ENCODE results near the gene LRRC49.

LRRC49 gene

DNA sequence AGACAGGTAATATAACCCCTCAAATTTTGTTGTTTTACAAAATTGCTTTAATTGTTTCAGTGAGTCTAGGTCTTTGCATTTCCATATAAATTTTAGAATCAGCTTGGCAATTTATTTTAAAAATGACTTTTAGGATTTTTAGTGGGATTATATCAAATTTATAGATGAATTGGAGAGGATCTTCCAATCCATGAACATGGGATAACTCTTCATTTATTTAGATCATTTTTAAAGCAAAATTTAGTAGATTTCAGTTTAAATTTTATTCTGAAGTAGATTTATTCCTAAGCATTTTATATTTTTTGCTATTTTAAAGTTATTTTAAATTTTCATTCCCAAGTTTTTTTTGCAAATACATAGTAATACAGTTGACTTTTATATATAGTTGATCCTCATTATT is 164.5 kb downstream of the LRRC49 start:
- H3K27me3 ChIP-seq (ENCODE audit: insufficient read depth, low read length), result no peaks in the 10 kb centered on the region
- DNase-seq, result no peak
- no peak overlapping the region for H2AFZ ChIP-seq (ENCODE audit: insufficient read depth, low read length, poor library complexity)
- no peak overlapping the region for H4K8ac ChIP-seq (ENCODE audit: low read depth, low read length)
- no peak overlapping the region for H3K18ac ChIP-seq (ENCODE audit: low read length)
- H3K36me3 ChIP-seq (ENCODE audit: control insufficient read depth in 1 of 2, insufficient read depth in 2 of 2, low read length in 2 of 2), result no peaks in the 10 kb centered on the region
- no peak overlapping the region for H2BK120ac ChIP-seq (ENCODE audit: insufficient read depth, low read length, poor library complexity)
- no peak overlapping the region for H3K4me3 ChIP-seq (ENCODE audit: low read depth, low read length)
- no peaks in the 10 kb centered on the region for H3K4me1 ChIP-seq (ENCODE audit: control insufficient read depth in 1 of 2, insufficient read depth in 2 of 2, low read length in 2 of 2)
- no peak overlapping the region for H3K23ac ChIP-seq (ENCODE audit: low read length)
- H2BK5ac ChIP-seq (ENCODE audit: low read depth, low read length, poor library complexity), result no peak overlapping the region
- no peak overlapping the region for H3K27ac ChIP-seq (ENCODE audit: low read depth, low read length)
- H4K12ac ChIP-seq (ENCODE audit: low read depth, low read length), result no peak overlapping the region
- no peak overlapping the region for H2BK12ac ChIP-seq (ENCODE audit: low read length)
- no peak overlapping the region for H2AK5ac ChIP-seq (ENCODE audit: low read length)
- no peaks in the 10 kb centered on the region for H3K79me1 ChIP-seq (ENCODE audit: low read length)
- no peak overlapping the region for H3K4me2 ChIP-seq (ENCODE audit: low read length)
- H3K14ac ChIP-seq (ENCODE audit: low read length), result no peak overlapping the region
- no peak overlapping the region for H3K4ac ChIP-seq (ENCODE audit: low read depth, low read length)
- H3K9ac ChIP-seq (ENCODE audit: low read length), result no peak overlapping the region
- no peaks in the 10 kb centered on the region for H3K9me3 ChIP-seq (ENCODE audit: insufficient read depth, low read depth, low read length)
- no peak overlapping the region for H4K91ac ChIP-seq (ENCODE audit: low read depth, low read length)
- H3K79me2 ChIP-seq (ENCODE audit: control insufficient read depth, insufficient read depth, low read length, poor library complexity), result no peaks in the 10 kb centered on the region

DNA sequence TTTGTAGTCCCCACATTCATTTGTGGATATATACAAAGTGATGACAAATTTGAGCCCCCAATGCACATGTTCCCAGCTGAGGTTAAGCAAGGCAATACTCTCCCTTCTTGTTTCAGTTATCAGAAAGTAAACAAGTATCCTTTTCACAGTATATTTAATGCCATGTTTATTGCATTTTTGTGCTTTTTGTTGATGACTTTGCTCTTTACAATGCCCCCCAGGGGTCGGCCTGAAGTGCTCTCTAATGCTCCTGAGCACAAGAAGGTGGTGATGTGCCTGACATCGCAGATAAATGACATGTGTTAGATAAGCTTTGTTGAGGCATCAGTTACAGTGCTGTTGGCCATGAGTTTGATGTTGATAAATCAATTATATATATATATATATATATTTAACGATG is 165.0 kb downstream of the LRRC49 start:
- no peak overlapping the region for H4K8ac ChIP-seq (ENCODE audit: low read depth, low read length)
- H2BK120ac ChIP-seq (ENCODE audit: insufficient read depth, low read length, poor library complexity), result no peak overlapping the region
- no peaks in the 10 kb centered on the region for H3K79me2 ChIP-seq (ENCODE audit: control insufficient read depth, insufficient read depth, low read length, poor library complexity)
- no peak overlapping the region for H3K4ac ChIP-seq (ENCODE audit: low read depth, low read length)
- no peak overlapping the region for H2AFZ ChIP-seq (ENCODE audit: insufficient read depth, low read length, poor library complexity)
- no peak overlapping the region for H3K4me3 ChIP-seq (ENCODE audit: low read depth, low read length)
- H4K12ac ChIP-seq (ENCODE audit: low read depth, low read length), result no peak overlapping the region
- H3K14ac ChIP-seq (ENCODE audit: low read length), result no peak overlapping the region
- H3K4me1 ChIP-seq (ENCODE audit: control insufficient read depth in 1 of 2, insufficient read depth in 2 of 2, low read length in 2 of 2), result no peaks in the 10 kb centered on the region
- no peak overlapping the region for H3K9ac ChIP-seq (ENCODE audit: low read length)
- no peak overlapping the region for H3K18ac ChIP-seq (ENCODE audit: low read length)
- no peak overlapping the region for H4K91ac ChIP-seq (ENCODE audit: low read depth, low read length)
- H3K36me3 ChIP-seq (ENCODE audit: control insufficient read depth in 1 of 2, insufficient read depth in 2 of 2, low read length in 2 of 2), result no peaks in the 10 kb centered on the region
- no peak overlapping the region for H3K23ac ChIP-seq (ENCODE audit: low read length)
- no peak overlapping the region for H2BK5ac ChIP-seq (ENCODE audit: low read depth, low read length, poor library complexity)
- no peak overlapping the region for H3K27ac ChIP-seq (ENCODE audit: low read depth, low read length)
- H2BK12ac ChIP-seq (ENCODE audit: low read length), result no peak overlapping the region
- H2AK5ac ChIP-seq (ENCODE audit: low read length), result no peak overlapping the region
- H3K9me3 ChIP-seq (ENCODE audit: insufficient read depth, low read depth, low read length), result no peaks in the 10 kb centered on the region
- no peaks in the 10 kb centered on the region for H3K79me1 ChIP-seq (ENCODE audit: low read length)
- H3K27me3 ChIP-seq (ENCODE audit: insufficient read depth, low read length), result no peaks in the 10 kb centered on the region
- DNase-seq, result no peak
- WGBS (ENCODE audit: extremely low coverage, insufficient coverage, insufficient read length), result no CpG with 5 or more reads among the region's 3 CpGs
- H3K4me2 ChIP-seq (ENCODE audit: low read length), result no peak overlapping the region

DNA sequence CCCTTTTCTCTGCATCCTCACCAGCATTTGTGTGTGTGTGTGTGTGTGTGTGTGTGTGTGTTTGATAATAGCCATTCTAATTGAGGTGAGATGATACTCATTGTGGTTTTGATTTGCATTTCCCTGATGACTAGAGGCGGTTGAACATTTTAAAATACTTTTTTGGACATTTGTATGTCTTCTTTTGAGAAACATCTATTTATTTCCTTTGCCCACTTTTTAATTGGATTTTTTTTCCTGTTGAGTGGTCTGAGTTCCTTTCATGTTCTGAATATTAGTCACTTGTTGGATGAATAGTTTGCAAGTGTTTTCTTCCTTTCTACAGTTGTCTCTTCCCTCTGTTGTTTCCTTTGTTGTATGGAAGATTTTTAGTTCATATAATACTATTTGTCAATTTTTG is 168.4 kb downstream of the LRRC49 start:
- Histone ChIP-seq H2BK5ac (ENCODE audit: low read depth, low read length, poor library complexity) (no peak overlapping the region), H3K9me3 (ENCODE audit: insufficient read depth, low read depth, low read length) (no peaks in the 10 kb centered on the region), H3K9ac (ENCODE audit: low read length) (no peak overlapping the region), H3K36me3 (ENCODE audit: control insufficient read depth in 1 of 2, insufficient read depth in 2 of 2, low read length in 2 of 2) (no peaks in the 10 kb centered on the region), H3K4me3 (ENCODE audit: low read depth, low read length) (no peak overlapping the region), H3K27me3 (ENCODE audit: insufficient read depth, low read length) (no peaks in the 10 kb centered on the region), H2AFZ (ENCODE audit: insufficient read depth, low read length, poor library complexity) (no peak overlapping the region), H2BK12ac (ENCODE audit: low read length) (no peak overlapping the region), H4K8ac (ENCODE audit: low read depth, low read length) (no peak overlapping the region), H3K23ac (ENCODE audit: low read length) (no peak overlapping the region), H3K4me1 (ENCODE audit: control insufficient read depth in 1 of 2, insufficient read depth in 2 of 2, low read length in 2 of 2) (no peaks in the 10 kb centered on the region), H3K4ac (ENCODE audit: low read depth, low read length) (no peak overlapping the region), H3K79me1 (ENCODE audit: low read length) (no peaks in the 10 kb centered on the region), H4K91ac (ENCODE audit: low read depth, low read length) (no peak overlapping the region), H3K27ac (ENCODE audit: low read depth, low read length) (no peak overlapping the region), H3K4me2 (ENCODE audit: low read length) (no peak overlapping the region), H3K18ac (ENCODE audit: low read length) (no peak overlapping the region), H3K79me2 (ENCODE audit: control insufficient read depth, insufficient read depth, low read length, poor library complexity) (no peaks in the 10 kb centered on the region), H4K12ac (ENCODE audit: low read depth, low read length) (no peak overlapping the region), H3K14ac (ENCODE audit: low read length) (no peak overlapping the region), H2AK5ac (ENCODE audit: low read length) (no peak overlapping the region), H2BK120ac (ENCODE audit: insufficient read depth, low read length, poor library complexity) (no peak overlapping the region)
- no CpG with 5 or more reads among the region's 1 CpG for WGBS (ENCODE audit: extremely low coverage, insufficient coverage, insufficient read length)
- DNase-seq, result no peak

DNA sequence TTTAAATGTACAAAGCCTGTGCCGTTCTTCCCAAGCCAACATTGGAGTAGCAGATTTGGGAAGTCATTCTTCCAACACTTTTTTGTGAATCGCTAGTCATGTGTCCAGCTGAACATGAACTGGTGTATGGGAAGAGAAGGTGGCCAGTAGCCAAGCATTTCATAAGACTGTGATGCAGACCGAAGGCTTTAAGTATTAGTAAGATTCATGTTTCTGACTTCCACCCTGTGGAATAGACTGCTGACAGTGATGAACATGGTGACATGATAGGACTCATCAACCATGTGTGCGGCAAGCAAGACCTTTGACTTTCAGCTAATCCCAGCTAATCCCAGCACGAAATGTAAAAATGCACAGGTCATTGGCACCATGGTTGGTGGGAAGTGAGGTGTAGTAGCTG is 174.4 kb downstream of the LRRC49 start:
- no peak for DNase-seq
- Histone ChIP-seq H2BK12ac (ENCODE audit: low read length) (no peak overlapping the region), H4K91ac (ENCODE audit: low read depth, low read length) (no peak overlapping the region), H2BK120ac (ENCODE audit: insufficient read depth, low read length, poor library complexity) (no peak overlapping the region), H3K79me1 (ENCODE audit: low read length) (no peaks in the 10 kb centered on the region), H4K8ac (ENCODE audit: low read depth, low read length) (no peak overlapping the region), H3K4ac (ENCODE audit: low read depth, low read length) (no peak overlapping the region), H3K36me3 (ENCODE audit: control insufficient read depth in 1 of 2, insufficient read depth in 2 of 2, low read length in 2 of 2) (no peaks in the 10 kb centered on the region), H3K27ac (ENCODE audit: low read depth, low read length) (no peak overlapping the region), H3K9ac (ENCODE audit: low read length) (no peak overlapping the region), H3K14ac (ENCODE audit: low read length) (no peak overlapping the region), H3K4me3 (ENCODE audit: low read depth, low read length) (no peak overlapping the region), H4K12ac (ENCODE audit: low read depth, low read length) (no peak overlapping the region), H3K4me1 (ENCODE audit: control insufficient read depth in 1 of 2, insufficient read depth in 2 of 2, low read length in 2 of 2) (no peaks in the 10 kb centered on the region), H3K9me3 (ENCODE audit: insufficient read depth, low read depth, low read length) (no peaks in the 10 kb centered on the region), H2BK5ac (ENCODE audit: low read depth, low read length, poor library complexity) (no peak overlapping the region), H3K18ac (ENCODE audit: low read length) (no peak overlapping the region), H2AK5ac (ENCODE audit: low read length) (no peak overlapping the region), H2AFZ (ENCODE audit: insufficient read depth, low read length, poor library complexity) (no peak overlapping the region), H3K4me2 (ENCODE audit: low read length) (no peak overlapping the region), H3K79me2 (ENCODE audit: control insufficient read depth, insufficient read depth, low read length, poor library complexity) (no peaks in the 10 kb centered on the region), H3K23ac (ENCODE audit: low read length) (no peak overlapping the region), H3K27me3 (ENCODE audit: insufficient read depth, low read length) (no peaks in the 10 kb centered on the region)
- WGBS (ENCODE audit: extremely low coverage, insufficient coverage, insufficient read length), result no CpG with 5 or more reads among the region's 5 CpGs

DNA sequence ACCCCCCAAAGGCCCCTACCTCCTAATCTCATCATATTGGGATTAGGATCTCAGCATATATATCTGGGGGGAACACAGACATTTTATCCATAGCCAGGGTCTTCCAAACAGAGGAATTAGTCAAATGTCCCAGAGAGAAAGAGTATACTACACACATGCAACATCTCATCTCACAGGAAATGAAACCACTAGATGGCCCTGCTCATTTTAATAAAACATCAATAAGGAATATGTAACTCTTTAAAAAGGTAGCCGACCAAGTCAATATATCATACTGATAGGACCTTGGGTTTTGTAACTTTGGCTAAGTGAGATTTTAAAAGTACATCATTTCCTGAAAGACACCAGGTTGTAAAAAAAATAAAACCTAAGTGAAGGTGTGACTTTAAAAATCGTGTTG is 177.1 kb downstream of the LRRC49 start:
- no CpG with 5 or more reads among the region's 2 CpGs for WGBS (ENCODE audit: extremely low coverage, insufficient coverage, insufficient read length)
- peaks cover 2% of the 10 kb centered on the region for H3K9me3 ChIP-seq (ENCODE audit: insufficient read depth, low read depth, low read length)
- H2BK5ac ChIP-seq (ENCODE audit: low read depth, low read length, poor library complexity), result no peak overlapping the region
- H3K9ac ChIP-seq (ENCODE audit: low read length), result no peak overlapping the region
- no peak overlapping the region for H4K8ac ChIP-seq (ENCODE audit: low read depth, low read length)
- no peaks in the 10 kb centered on the region for H3K36me3 ChIP-seq (ENCODE audit: control insufficient read depth in 1 of 2, insufficient read depth in 2 of 2, low read length in 2 of 2)
- no peak overlapping the region for H3K14ac ChIP-seq (ENCODE audit: low read length)
- H2BK12ac ChIP-seq (ENCODE audit: low read length), result no peak overlapping the region
- no peak overlapping the region for H3K4ac ChIP-seq (ENCODE audit: low read depth, low read length)
- no peak overlapping the region for H3K4me2 ChIP-seq (ENCODE audit: low read length)
- no peak overlapping the region for H3K23ac ChIP-seq (ENCODE audit: low read length)
- no peak overlapping the region for H4K12ac ChIP-seq (ENCODE audit: low read depth, low read length)
- H3K18ac ChIP-seq (ENCODE audit: low read length), result no peak overlapping the region
- DNase-seq, result no peak
- H4K91ac ChIP-seq (ENCODE audit: low read depth, low read length), result no peak overlapping the region
- no peaks in the 10 kb centered on the region for H3K27me3 ChIP-seq (ENCODE audit: insufficient read depth, low read length)
- no peaks in the 10 kb centered on the region for H3K79me2 ChIP-seq (ENCODE audit: control insufficient read depth, insufficient read depth, low read length, poor library complexity)
- no peaks in the 10 kb centered on the region for H3K4me1 ChIP-seq (ENCODE audit: control insufficient read depth in 1 of 2, insufficient read depth in 2 of 2, low read length in 2 of 2)
- H3K27ac ChIP-seq (ENCODE audit: low read depth, low read length), result no peak overlapping the region
- no peak overlapping the region for H2AFZ ChIP-seq (ENCODE audit: insufficient read depth, low read length, poor library complexity)
- H3K79me1 ChIP-seq (ENCODE audit: low read length), result no peaks in the 10 kb centered on the region
- no peak overlapping the region for H2BK120ac ChIP-seq (ENCODE audit: insufficient read depth, low read length, poor library complexity)
- H3K4me3 ChIP-seq (ENCODE audit: low read depth, low read length), result no peak overlapping the region
- H2AK5ac ChIP-seq (ENCODE audit: low read length), result no peak overlapping the region

Data from trophoblast cell (in vitro differentiated cells and primary cell).